PFSK-1 (cell line): ENCODE measurements around the gene DISC1.

ENCODE experiments used
- FOXP2 ChIP-seq: optimal IDR thresholded peaks from 2 replicates; pipeline ENCODE3; 2011; ENCODE audit warnings: borderline replicate concordance, control low read depth, inconsistent platforms; ENCODE audit not compliant: insufficient read depth; ENCODE audit errors: extremely low read length, extremely low read depth
- POLR2AphosphoS5 ChIP-seq: IDR thresholded peaks from 2 replicates; pipeline ENCODE4 v1.6.1; 2012; ENCODE audit warnings: low read depth, mild to moderate bottlenecking, control low read depth, low read length, moderate library complexity
- SIN3A ChIP-seq: IDR thresholded peaks from 2 replicates; pipeline ENCODE4 v1.6.1; 2012; ENCODE audit warnings: mild to moderate bottlenecking, low read length, moderate library complexity, borderline replicate concordance; ENCODE audit not compliant: insufficient read depth
- TAF1 ChIP-seq: IDR thresholded peaks from 2 replicates; pipeline ENCODE4 v1.6.1; 2012; ENCODE audit warnings: low read length, control low read depth, borderline replicate concordance; ENCODE audit not compliant: insufficient read depth
- TF ChIP-seq, protein P1 (sequence below), 2 experiments: IDR thresholded peaks; 2 replicates each; pipeline versions ENCODE4 v1.6.1 to v1.8.0; 2011 to 2012; ENCODE audit warnings: low read depth in 2 of 2, low read length in 2 of 2, control low read depth in 1 of 2, inconsistent platforms in 1 of 2, mild to moderate bottlenecking in 1 of 2, moderate library complexity in 1 of 2; ENCODE audit not compliant: insufficient read depth in 1 of 2

DISC1 gene

DNA sequence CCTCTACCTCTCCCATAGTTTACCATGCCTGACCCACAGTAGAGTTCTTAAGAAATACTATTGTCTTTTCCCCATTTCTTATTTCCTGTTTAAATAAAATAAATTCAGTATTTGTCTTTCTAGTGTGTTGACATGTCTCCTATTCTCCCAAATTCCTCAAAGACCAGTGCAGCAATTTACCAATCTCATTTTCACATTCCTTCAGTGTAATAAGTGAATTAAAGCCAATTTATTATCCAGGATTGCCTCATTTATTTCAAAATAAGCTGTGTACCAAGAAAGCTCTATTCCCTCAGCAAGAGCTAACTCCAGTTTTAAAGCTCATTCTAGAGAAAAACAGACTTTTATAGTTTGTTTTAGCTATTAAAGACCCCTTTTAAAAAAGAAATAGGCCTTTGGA lies 49.9 kb downstream of the DISC1 start:
- TF ChIP-seq POLR2AphosphoS5, result no peak
- TF ChIP-seq TAF1, result no peak
- TF ChIP-seq SIN3A, result no peak
- TF ChIP-seq, protein P1, sequence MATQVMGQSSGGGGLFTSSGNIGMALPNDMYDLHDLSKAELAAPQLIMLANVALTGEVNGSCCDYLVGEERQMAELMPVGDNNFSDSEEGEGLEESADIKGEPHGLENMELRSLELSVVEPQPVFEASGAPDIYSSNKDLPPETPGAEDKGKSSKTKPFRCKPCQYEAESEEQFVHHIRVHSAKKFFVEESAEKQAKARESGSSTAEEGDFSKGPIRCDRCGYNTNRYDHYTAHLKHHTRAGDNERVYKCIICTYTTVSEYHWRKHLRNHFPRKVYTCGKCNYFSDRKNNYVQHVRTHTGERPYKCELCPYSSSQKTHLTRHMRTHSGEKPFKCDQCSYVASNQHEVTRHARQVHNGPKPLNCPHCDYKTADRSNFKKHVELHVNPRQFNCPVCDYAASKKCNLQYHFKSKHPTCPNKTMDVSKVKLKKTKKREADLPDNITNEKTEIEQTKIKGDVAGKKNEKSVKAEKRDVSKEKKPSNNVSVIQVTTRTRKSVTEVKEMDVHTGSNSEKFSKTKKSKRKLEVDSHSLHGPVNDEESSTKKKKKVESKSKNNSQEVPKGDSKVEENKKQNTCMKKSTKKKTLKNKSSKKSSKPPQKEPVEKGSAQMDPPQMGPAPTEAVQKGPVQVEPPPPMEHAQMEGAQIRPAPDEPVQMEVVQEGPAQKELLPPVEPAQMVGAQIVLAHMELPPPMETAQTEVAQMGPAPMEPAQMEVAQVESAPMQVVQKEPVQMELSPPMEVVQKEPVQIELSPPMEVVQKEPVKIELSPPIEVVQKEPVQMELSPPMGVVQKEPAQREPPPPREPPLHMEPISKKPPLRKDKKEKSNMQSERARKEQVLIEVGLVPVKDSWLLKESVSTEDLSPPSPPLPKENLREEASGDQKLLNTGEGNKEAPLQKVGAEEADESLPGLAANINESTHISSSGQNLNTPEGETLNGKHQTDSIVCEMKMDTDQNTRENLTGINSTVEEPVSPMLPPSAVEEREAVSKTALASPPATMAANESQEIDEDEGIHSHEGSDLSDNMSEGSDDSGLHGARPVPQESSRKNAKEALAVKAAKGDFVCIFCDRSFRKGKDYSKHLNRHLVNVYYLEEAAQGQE (IDR thresholded peaks at IDR 0.05; ENCODE audit: insufficient read depth in 1 of 2, low read depth in 2 of 2, low read length in 2 of 2), result no peak
- no peak for TF ChIP-seq FOXP2

DNA sequence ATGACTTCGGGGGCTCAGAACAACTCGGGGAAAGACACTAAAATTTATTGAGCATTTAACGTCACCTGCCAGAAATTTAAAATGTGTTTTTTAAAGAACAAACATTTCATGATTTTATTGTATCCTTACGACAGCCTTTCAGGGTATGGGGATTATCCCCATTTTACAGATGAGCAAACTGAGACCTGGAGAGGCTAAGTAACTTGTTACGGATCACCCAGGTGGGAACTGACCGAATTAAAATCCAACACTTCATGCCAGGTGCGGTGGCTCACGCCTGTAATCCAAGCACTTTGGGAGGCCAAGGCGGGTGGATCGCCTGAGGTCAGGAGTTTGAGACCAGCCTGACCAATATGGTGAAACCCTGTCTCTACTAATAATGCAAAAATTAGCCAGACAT lies 50.9 kb downstream of the DISC1 start:
- no peak for TF ChIP-seq POLR2AphosphoS5
- TF ChIP-seq, protein P1 (IDR thresholded peaks at IDR 0.05; ENCODE audit: insufficient read depth in 1 of 2, low read depth in 2 of 2, low read length in 2 of 2), result no peak
- no peak for TF ChIP-seq FOXP2
- no peak for TF ChIP-seq TAF1
- TF ChIP-seq SIN3A, result no peak

DNA sequence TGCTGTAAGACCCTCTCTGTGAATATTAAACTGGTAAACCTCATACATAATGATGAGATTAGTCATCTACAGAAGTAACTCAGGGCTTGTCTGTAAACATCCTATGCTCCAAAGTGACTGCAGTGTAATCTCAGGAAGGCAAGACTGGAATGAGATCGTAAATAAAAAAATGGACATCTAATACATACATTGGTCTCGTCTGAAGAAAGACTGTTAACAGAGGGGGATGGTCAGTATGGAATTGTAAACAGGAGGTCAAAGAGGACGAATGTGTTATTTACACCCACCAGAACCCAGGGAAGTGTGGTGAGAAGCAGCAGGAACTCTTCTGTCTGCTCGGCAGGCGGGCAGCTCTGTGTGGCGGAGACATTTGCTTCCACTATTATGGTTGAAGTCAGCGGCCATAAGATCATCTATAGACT lies 51.4 kb downstream of the DISC1 start:
- TF ChIP-seq FOXP2 (no peak), POLR2AphosphoS5 (no peak), TAF1 (no peak), SIN3A (no peak)
- TF ChIP-seq, protein P1 (IDR thresholded peaks at IDR 0.05; ENCODE audit: insufficient read depth in 1 of 2, low read depth in 2 of 2, low read length in 2 of 2), result no peak

DNA sequence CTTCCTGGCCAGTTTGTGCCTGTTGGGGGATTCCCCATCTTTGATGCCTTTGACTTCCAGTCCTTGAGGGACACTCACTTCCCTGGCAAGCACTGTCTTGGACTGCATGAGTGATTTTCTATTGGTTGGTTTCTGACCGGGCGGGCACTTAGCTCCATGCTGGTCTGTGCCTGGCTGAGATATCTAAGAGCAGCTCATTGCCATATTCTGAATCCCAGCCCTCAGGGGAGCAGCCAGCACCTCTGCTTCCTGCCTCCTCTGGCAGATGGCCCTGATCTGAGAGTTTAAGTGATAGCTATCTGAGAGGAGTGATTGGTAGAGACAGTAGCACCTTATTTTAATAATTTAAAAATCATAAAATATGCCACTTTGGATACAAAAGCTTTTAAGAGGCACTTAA lies 52.5 kb downstream of the DISC1 start:
- TF ChIP-seq, protein P1 (IDR thresholded peaks at IDR 0.05; ENCODE audit: insufficient read depth in 1 of 2, low read depth in 2 of 2, low read length in 2 of 2), result no peak
- TF ChIP-seq POLR2AphosphoS5 (no peak), TAF1 (no peak), FOXP2 (no peak), SIN3A (no peak)

DNA sequence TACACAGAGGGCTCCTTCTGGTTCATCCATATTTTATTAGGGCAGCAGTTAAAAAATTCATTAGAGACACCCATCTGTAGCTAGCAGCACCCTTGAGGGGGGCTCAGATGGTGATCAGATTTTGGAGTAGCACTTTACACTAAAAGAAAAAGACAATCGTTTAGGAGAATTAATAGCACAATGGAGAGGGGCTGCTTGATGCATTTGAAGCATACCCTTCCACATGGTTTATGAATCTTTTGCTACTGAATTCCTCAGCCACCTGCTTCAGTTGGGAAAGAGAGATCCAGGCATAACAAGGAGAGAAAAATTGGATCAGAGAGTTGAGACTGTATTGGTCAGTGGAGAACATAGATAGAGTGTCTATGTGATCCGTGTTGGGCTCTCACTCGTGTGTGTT lies 54.4 kb downstream of the DISC1 start:
- TF ChIP-seq TAF1 (no peak), FOXP2 (no peak), POLR2AphosphoS5 (no peak), SIN3A (no peak)
- TF ChIP-seq, protein P1 (IDR thresholded peaks at IDR 0.05; ENCODE audit: insufficient read depth in 1 of 2, low read depth in 2 of 2, low read length in 2 of 2), result no peak
